CD4-positive, alpha-beta T cell treated with Interleukin-4 for 1 hour (primary cell): Measurements from ENCODE around the gene FAM20C.
A peak's percentile ranks its signal among the peaks of the same experiment; 100 is the strongest.
"Not testable (repeated sequence)": the region's sequence is repeated elsewhere in the genome, so short reads cannot be mapped to it uniquely, and the experiment has no call there.

ENCODE experiments used
- DNase-seq, 2 donors: peaks; one replicate each; pipeline ENCODE4 v3.0.0-alpha.2; 2020 to 2022

Gene FAM20C

DNA sequence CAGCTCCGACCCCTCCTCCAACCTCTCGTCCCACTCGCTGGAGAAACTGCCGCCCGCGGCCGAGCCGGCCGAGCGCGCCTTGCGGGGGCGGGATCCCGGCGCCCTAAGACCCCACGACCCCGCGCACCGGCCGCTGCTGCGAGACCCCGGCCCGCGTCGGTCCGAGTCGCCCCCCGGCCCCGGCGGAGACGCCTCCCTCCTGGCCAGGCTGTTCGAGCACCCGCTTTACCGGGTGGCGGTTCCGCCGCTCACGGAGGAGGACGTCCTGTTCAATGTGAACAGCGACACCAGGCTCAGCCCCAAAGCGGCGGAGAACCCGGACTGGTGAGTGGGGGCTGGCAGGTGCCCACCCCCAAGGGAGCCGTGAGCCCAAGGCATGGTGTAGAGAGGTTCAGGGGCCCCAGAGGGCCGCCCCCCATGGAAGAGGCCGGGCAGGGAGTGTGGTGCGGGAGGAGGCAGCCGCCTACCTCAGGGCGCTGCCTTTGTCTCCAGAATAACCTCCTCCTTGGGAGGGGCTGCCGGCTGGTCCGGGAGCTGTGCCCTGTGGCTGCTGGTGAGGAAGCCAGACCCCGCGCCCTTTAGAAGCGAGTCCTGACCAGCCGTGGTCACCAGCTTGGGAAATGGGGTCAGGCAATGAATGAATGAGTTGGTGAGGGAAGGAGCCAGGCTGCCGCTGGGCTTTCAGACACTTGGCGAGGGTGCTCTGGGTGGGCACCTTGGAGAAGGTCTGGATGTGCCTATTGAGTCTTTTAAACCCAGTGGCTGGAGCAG is 1.3 kb downstream of the FAM20C start:
- no peak for DNase-seq

DNA sequence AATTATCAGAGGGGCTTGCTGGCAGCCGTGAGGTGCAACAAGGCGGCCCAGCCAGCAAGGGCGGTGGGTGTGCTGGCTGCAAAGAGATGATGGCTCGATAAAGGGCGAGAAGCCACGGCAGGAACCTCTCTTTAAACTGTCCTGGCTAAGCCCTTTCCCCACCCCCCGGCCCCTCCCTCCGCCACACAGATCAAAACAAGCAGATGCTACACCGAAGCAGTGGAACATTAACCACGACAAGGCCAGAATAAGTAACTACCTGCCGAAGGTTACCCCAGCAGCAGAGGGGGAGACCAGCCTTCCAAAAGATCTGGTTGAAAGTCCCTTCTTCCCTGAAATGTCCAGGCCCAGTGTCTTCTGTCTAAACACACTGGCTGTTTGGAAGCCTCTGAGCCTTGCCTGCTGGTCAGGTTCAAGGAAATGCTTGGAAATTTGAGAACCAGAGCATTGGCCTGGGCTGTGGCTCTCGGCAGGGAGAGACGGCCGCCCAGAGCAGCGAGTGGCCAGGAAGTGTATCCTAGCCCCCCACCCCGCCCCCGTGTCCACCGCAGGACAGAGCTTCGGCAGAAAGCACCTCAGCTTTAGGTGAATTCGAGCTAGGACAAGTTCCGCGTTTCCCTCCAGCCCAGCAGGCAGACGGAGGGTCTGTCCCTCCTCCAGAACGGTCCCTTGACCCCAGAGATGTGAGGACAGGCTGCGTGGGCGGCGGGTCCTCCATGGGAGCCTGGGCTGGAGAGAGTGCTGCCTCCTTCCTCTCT is 2.1 kb downstream of the FAM20C start:
- DNase-seq = no peak

DNA sequence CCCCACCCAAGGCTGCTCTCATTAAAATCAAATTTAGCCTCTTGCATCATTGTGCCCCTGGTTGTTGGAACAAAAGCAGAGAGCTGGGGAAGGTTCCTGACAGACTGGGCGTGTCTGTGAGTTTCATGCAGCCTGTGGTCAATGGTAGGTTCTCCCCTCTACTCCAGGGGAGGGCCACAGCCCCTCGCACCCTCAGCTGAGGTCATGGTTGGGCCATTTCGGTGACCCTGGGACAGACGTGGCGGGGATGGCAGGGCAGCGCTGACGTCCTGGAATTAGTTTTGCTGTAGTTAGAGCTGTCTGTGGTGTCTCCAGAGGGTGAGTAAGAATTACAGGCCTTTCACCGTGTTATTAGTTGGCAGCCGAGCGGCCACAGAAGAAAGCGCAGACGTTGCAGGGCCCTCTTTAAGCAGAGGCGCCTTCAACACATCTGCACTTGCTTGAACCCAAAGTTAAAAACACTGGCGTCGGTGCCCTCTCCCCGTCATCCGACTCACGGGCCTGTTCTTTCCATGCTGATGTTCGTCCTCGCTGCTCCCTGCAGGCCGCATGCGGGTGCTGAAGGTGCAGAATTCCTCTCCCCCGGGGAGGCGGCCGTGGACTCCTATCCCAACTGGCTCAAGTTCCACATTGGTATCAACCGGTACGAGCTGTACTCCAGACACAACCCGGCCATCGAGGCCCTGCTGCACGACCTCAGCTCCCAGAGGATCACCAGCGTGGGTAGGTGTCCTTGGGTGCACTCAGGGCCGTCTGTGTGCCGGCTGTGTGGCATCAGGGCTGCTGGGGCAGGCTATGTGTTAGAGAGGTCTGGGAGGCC is 2.8 kb downstream of the FAM20C start:
- DNase-seq = no peak

DNA sequence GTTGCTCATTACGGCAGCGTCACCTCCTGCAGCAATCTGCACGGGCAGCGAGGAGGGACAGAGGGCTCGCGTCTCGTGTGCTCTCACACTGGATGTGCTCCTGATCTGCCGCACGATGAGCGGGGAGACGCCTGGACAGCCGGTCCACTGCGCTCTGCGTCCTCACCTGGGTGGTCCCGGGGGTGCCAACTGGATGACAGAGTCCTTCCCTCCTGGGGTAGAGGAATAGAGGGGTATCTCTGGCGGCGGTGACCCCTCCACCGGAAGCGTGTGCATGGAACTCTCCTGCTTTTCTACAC is 3.4 kb downstream of the FAM20C start:
- DNase-seq = no peak

DNA sequence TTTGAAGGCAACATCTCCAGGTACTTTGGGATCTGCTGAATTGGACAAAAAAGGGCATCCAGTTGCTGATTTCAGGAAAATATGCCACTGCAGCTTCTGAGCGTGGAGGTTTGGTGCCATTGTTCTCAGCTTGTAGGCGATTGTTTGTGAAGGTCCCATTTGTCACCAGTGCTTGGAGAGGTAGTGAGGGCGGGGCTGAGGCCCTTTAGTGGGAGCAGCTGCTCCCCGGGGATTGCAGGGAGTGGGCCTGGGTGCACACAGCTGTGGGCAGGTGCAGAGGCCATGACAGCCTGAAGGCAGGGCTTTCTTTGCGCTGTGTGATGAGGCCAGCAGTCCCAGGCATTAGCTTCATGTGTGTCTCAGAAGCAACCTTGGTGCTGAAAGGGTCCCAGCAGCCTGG is 3.9 kb downstream of the FAM20C start:
- DNase-seq = no peak

DNA sequence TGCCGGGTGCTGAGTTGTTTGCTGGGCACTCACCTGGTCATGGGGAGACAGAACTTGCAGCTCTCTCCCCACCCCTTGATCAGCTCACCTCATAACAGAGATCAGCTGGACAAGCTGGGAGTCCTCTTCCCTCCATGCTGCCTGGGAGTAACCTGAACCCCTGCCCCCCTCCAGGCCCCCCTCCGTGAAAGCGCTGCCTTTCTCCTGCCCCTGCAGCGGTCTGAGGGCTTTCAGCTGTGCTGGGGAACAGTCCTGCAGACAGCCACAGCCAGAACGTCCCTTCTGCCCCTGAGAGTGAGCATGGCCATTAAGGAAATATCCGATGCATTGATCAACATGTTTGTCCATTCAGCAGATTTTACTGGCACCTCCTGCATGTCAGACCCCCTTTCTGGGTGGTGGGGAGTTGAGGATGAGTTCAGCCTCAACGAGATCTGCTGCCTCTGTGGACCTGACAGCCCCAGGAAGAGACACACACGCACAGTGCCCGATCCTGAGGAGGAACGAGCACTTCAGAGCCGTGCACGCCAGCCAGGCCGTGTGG is 4.5 kb downstream of the FAM20C start:
- DNase-seq = no peak

DNA sequence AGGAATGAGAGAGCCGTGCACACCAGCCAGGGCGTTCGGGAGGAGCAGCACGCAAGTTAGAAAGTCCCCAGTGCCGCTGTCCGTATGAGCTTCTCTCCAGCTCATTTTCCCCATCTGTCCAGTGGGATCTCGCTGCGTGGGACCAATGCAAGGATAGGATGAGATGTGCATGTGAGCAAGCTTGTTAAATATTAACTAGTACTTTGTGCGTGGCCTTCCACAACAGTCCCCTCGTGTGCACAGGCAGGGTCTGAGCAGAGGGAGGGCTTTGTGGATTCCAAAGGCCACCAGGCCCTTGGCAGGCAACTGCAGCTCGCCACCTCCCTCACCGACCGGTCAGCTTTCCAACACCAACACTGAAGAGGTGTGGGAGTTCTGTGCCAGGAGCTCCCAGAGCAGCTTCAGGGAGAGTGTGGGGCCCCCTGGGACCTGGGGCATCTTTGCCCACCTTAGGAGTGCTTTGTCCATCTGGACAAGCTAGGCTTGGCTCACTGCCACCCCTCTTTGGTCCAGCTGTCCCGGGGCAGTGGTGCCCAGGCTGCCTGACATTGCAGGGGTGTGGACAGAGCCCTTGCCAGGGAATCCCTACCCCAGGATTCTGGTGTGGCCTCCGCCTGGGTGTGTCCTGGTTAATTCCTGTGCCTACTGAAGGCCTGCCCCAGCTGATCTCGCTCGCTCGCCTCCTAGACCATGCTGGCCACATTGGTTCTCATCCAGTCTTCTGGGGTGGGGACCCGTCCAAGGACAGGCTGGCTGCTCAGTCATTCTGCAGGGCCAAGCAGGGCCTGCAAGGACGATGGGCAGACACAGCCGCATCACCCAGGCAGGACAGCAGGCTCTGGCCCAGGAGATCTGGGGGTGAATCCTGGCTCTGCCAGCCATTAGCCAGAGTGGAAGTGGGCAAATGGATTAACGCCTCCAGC is 5.3 kb downstream of the FAM20C start:
- no peak for DNase-seq

DNA sequence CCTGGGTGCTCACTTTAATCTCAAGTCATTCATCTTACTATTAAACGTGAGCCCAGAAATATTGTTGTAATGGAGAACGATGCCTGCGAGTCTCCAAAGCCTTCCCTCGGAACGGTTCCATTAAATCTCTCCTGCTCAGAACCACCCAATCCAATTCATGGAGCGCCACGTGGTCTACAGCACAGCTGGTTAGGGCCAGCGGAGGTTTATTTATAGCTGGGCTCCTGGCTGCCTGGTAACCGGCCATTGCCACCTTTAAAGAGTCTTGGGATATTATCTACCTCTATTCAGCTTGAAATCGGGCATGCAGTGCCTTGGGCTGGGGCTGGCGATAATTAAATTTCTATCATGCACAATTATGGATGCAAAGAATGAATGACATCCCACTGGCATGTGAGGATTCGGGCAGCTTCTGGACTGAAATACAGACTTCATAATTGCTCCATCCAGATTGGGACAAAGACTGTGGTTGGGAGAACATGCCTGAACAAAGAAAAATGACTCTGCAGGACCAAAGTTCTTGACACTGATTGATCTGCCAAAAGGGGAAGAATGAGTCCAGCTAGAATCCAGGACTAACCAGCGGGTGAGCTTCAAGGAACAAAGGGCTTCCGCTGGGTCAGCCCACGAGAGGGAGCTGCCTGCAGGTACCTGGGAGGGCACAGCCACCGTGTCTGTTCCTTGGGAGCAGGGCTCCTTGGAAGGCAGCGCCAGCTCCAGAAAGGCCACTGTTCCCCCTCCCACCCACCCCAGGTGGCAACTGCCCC is 7.3 kb downstream of the FAM20C start:
- no peak for DNase-seq

DNA sequence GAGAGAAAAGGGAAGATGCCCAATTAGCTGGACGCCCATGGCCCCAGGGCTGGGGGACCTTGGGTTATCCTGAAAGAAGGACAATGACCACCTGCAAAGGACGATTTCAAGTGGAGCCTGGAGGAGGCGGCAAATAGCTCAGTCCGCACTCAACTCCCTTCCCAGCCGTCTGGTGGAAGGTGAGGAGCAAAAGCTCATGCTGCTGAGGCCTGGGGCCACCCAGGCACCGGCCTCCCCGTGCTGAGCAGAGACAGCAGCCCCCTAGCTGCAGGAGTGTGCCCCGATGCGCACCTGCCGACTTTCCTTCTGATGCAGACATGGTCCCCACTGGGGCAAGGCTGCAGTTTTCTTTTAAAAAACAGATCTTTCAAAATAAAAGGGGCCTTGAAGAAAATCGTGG is 7.9 kb downstream of the FAM20C start:
- no peak for DNase-seq

DNA sequence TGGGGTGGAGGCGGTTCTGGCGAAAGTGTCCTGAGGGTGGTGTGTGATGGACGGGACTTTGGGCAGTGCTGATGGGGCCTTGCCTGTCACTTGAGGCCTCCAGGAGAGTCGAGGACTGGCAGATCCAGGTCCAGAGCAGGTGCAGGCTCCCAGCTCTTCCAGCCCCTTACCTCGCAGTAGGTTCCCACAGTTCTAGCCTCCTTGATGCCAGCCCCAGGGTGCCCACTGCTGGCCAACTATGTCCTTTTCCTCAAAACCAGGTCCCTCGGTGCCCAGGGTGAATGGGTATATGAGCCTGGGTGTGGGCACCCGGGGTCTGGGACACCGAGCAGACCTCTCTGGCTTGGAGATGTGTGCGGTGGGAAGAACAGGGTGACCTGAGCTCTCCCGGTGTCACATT is 8.3 kb downstream of the FAM20C start:
- DNase-seq = no peak

DNA sequence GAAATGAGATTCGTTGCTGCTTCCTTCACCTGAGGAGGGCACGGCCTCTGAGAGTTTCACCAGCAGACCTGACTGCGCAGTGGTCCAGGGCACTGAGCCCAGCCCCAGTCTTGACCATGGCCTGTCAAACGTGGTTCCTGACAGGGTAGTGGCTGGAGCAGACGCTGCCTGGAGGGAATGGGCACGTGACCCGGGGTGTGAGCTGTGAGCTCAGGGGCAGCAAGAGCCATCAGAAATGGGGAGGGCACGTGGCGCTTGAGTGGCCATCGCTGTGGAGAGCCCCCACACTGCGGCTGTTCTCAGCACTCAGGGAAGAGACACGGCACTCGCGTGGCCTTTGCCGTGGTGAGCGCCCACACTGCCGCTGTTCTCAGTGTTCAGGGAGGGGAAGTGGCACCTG is 12.0 kb downstream of the FAM20C start:
- no peak for DNase-seq

DNA sequence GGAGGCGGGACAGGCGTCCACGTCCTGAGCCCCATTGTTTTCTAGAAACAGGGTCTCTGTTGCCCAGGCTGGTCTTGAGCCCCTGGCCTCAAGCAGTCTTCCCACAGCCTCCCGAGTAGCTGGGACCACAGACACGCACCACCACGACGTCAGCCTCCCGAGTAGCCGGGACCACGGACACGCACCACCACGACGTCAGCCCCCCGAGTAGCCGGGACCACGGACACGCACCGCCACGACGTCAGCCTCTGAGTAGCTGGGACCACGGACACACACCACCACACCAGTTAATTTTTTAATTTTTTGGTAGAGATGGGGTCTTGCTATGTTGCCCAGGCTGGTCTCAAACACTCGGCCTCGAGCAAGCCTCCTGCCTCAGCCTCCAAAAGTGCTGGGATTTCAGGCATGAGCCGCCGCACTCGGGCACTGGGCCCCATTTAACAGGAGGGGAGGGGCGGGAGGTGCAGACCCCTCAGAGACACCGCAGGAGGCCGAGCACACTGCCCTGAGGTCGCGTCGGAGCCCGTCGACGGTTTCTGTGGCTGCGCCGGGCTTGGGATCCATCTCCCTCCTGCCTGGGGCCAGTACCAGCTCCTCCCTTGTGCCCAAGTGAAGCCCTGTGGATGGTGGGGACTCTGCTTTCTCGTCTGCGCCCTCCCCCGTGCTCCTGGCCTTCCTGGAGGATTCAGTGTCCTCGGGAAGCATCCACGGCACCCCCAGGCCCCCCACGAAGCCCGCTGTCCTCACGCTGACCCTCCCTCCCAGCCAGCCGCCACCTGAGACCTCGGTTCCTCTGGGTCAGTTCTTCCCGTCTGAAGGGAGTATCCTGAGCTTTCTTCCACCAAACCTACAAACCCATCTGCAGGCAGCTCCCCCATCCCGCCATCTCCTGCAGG is 13.0 kb downstream of the FAM20C start:
- DNase-seq = no peak

DNA sequence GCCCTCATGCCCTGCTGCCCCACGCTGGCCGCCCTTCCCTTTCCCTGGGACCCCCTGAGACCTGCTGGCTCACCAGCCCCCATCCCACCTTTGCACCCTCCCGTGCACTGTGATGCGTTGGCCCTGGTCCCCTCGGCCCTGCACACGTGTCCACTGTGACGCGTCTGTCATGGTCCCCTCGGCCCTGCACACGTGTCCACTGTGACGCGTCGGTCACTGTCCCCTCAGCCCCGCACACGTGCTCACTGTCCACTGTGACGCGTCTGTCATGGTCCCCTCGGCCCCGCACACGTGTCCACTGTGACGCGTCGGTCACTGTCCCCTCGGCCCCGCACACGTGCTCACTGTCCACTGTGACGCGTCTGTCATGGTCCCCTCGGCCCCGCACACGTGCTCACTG is 14.0 kb downstream of the FAM20C start:
- DNase-seq = not testable (repeated sequence)

DNA sequence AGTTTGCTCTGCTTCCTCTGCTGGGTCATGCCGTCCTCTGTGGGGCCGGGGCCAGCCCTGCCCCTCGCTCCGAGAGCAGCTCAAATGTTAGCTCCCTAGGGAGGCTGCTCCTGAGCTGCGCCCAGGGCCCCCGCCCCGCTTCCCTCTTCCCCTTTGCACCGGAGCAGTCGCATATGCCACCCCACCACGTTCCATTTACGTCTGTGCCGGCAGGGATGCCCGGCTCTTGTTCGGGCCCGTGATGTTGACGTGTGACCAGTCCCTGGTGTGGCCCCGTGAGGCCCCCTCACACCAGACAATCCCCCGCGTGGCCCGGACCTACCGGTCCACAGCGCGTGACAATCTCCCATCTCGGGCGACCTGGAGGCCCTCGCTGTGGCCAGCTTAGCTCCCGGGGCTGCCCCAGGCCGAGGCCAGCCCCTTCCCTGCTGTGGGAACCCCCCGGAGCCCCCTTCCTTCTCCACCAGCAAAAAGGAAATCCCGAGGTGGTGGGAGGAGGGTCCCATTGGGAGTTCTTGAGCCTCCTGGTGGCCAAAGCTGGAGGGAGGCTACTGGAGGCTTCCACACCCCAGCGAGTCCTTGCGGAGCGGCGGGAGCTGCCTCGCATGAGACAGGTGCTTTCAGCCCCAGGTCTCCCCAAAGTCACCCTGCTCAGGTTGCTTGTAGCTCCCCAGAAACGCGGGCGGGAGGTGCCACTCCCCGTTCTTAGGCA is 15.2 kb downstream of the FAM20C start:
- DNase-seq = no peak

DNA sequence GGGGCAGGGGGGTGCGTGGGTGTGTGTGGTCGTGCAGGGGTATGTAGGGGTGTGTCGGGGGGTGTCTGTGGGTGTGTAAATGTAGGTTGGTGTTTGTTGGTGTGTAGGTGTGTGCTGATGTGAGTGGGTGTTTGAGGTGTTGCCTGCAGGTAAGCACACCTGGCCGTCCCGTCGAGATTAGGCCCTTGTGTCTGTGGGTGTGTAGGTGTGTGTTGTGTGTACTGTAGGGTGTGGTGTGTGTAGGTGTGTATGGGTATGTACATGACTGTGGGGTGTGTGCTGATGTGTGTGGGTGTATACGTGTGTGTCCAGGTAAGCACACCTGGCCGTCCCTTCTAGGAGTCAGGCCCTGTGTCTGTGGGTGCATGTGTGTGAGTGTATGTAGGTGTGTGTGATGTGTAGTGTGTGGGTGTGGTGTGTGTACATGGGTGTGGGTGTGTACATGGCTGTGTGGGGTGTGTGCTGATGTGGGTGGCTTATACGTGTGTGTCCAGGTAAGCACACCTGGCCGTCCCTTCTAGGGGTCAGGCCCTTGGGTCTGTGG is 15.8 kb downstream of the FAM20C start:
- no peak for DNase-seq

DNA sequence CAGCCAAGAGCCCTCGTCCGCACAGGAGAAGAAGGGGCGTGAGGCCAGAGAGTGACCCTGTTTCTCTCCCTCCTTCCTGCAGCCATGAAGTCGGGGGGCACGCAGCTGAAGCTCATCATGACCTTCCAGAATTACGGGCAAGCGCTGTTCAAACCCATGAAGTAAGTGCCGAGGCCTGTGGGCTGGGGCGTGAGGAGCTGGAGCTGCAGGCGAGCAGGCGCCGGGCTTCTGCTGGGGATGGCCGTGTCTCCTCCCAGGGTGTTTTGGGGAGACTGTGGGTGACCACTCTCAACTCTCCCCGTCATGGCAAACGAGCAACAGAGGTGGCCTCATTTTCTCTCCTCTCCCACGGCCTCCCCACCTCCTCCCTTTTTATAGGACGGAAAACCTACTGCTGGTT is 16.4 kb downstream of the FAM20C start:
- no peak for DNase-seq

DNA sequence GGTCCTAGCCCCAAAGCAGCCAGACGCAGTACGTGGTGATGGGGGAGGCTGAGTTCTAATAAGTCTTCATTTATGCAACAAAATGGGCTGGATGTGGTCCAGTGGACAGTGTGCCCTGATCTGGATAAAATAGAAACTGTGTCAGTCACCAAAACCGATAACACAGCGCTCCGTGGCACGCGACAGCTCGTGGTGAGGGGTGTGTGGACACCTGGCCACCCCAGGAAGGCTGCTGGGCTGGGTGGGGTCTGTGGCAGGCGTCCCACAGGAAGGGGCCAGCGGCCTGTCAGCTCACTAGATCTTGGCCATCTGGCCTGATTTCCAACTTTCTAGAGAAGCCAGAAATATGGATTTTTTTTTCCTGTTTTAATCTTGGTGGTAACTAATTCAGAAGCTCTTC is 17.0 kb downstream of the FAM20C start:
- DNase-seq = no peak

DNA sequence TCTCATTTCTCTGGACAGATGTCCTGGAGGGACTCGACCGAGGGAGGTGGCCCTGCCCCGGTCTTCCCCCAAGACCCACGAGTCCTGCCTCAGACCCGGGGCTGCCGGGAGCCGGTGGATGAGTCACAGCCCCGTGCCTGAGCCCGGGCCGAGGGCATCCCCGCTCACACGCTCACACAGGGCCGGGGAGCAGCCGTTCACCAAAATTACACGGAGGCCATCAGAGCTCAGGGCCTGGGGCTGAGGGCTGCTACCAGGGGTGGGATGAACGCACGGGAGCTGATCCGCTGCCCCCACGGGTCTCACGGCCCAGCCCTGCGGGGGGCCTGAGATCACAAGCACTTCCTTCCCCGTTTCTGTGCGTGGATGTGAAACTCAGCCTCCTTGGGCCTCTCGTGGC is 17.5 kb downstream of the FAM20C start:
- peak in 1 of 2 donors; percentile 24 for DNase-seq

DNA sequence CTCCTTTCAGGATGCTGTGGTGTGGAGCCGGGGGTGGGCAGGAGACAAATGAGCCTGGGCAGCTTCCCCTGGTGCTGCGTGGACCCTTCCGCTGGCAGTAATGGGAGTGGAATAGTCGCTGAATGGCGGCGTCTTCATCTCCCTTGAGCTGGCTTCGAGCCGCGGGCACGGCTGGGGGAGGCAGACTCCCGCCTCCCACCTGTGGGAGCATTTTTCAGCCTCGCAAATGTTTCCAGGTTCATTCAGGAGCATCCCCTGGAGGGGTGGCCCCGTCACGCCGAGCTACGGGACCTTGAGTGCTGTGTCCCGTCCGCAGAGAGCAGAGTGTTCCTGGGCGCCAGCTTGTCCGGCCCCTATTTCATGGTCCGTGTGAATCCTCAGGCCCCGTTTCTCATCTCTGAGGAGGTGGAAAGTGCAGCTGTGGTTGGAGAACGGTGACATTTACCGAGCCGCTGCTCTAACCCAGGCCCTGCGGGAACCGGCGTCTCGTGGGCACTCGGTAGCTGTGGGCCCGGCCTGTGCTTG is 18.1 kb downstream of the FAM20C start:
- DNase-seq = no peak
